GM21528 (cell line): ENCODE measurements around the gene IFI44L.

Source experiments
- ATAC-seq: cut with Tn5 transposase; IDR thresholded peaks from one replicate; pipeline ENCODE4 v1.9.1; 2021; ENCODE audit warnings: mild to moderate bottlenecking, moderate library complexity; ENCODE audit not compliant: unreplicated experiment, low FRiP score

Gene IFI44L

DNA sequence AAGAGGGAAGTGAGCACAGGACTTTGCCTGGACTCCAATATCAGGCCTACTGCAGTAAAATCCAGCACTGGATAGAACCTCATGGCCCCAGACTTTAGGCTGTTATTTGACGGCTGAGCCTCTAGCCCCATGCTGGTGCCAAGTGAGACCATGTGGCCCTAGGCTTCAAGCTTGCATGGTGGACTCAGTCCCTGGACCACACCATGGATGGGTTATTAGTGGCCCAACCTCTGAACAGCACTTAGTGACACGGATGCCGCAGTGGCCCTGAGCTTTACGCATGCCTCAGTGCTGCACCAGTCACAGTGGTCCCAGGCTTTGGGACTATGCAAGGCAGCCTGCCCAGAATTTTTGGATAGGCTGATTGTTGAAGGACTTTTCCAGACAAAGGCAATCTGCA, 13.0 kb downstream of the IFI44L start:
- no peak for ATAC-seq

DNA sequence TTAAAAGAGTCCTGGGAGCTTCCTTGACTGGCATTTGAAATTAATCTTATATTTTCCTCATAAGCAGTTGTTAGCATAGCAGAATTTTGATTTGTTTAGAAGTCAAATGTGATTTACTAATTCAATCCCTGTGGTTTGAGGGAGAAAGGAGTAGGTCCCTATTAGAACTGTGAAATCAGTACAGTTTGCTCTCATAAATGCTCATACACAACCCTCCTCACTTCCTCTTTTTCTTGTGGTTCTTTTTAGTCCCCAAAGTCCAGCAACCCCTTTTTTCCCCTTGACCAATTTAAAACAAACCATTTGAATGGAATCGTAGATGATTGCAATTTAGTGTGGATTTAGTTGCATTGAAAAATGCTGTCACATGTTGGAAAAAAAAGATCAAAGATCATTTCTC, 20.2 kb downstream of the IFI44L start:
- peak; percentile 59 for ATAC-seq

DNA sequence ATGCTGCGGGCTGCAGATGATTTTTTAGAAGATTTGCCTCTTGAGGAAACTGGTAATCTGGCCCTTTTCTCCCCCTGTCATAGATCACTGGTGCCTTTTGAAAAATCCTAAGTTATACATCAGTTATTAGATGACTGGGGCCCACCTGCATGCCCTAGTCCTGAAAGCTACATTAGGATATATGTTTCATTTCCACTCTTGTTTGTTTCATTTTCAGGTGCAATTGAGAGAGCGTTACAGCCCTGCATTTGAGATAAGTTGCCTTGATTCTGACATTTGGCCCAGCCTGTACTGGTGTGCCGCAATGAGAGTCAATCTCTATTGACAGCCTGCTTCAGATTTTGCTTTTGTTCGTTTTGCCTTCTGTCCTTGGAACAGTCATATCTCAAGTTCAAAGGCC, 21.3 kb downstream of the IFI44L start:
- no peak for ATAC-seq

DNA sequence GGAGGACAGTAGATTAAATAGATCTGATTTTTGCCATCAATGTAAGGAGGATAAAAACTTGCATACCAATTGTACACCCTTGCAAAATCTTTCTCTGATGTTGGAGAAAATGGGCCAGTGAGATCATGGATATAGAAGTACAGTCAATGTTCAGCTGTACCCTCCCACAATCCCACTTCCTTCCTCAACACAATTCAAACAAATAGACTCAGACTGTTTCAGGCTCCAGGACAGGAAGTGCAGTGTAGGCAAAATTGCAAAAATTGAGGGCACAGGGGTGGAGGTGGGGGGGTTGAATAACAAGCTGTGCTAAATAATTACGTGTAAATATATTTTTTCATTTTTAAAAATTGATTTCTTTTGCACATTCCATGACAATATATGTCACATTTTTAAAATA, 25.5 kb downstream of the IFI44L start:
- ATAC-seq: no peak

DNA sequence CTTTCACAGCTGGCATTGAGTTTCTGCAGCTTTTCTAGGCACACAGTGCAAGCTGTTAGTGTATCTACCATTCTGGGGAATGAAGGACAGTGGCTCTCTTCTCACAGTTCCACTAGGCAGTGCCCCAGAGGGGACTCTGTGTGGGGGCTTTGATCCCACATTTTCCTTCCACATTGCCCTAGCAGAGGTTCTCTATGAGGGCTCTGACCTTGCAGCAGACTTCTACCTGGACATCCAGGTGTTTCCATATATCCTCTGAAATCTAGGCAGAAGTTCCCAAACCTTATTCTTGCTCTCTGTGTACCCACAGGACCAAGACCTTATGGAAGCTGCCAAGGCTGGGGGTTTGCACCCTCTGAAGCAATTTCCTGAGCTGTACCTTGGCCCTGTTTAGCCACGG, 27.0 kb downstream of the IFI44L start:
- no peak for ATAC-seq

DNA sequence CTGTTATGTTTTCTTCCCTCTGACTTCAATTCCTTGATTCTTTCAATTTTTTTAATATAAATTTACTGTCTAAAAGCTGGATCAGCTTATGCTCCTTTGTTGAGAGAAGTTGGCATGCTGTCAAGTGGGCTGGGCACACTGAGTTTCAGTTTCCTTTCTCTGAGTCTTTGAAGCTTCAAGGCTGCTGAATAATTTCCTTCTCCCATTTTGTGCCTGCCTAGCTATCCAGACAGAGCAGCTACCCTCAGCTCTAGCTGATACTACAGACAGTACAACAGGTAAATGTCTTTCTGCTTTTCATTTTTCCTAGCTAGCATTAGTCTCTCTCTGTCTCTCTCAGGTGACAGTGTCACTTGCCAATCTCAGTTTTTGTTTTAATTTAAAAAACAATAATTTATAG, 29.4 kb downstream of the IFI44L start, which contains the start of gene IFI44:
TSS of gene IFI44 (plus strand) at position 204 of the 400 bp plus-strand sequence. CDS start 365 bp downstream, outside the sequence.
- peak; percentile 87 for ATAC-seq

DNA sequence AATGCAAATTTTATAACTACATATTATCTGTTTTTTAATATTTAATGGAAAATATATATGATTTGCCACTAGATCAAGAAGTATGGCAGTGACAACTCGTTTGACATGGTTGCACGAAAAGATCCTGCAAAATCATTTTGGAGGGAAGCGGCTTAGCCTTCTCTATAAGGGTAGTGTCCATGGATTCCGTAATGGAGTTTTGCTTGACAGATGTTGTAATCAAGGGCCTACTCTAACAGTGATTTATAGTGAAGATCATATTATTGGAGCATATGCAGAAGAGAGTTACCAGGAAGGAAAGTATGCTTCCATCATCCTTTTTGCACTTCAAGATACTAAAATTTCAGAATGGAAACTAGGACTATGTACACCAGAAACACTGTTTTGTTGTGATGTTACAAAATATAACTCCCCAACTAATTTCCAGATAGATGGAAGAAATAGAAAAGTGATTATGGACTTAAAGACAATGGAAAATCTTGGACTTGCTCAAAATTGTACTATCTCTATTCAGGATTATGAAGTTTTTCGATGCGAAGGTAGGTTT, 29.9 kb downstream of the IFI44L start:
- no peak for ATAC-seq

DNA sequence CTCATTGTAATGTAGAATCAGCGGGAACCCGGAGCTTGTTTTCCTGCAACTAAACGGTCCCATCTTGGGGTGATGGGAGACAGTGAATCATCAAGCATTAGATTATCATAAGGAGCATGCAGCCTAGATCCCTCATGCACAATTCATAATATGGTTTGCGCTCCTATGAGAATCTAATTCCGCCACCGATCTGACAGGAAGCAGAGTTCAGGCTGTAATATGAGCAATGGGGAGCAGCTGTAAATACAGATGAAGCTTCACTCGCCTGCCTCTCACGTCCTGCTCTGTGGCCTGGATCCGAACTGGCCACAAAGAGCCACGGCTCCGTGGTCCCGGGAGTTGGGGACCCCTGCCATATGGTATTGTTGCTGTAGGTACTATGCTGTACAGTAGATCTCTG, 31.0 kb downstream of the IFI44L start:
- ATAC-seq: peak; percentile 36

DNA sequence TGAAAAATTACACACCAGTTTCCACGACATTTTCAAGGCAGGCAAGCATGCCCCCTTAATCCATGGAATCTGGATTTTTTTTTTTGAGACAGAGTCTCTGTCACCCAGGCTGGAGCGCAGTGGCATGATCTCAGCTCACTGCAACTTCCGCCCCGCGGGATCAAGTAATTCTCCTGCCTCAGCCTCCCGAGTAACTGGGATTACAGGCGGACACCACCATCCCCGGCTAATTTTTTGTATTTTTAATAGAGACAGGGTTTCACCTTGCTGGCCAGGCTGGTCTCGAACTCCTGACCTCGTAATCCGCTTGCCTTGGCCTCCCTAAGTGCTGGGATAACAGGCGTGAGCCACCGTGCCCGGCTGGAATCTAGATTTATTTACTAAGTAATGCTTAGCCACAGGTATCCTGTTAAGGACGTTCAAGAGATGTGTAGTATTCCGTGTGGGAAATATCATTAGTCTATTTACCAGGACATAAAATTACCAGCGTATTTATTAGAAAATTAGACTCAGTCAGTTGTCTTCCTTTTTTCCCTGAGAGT, 31.8 kb downstream of the IFI44L start:
- ATAC-seq: no peak

DNA sequence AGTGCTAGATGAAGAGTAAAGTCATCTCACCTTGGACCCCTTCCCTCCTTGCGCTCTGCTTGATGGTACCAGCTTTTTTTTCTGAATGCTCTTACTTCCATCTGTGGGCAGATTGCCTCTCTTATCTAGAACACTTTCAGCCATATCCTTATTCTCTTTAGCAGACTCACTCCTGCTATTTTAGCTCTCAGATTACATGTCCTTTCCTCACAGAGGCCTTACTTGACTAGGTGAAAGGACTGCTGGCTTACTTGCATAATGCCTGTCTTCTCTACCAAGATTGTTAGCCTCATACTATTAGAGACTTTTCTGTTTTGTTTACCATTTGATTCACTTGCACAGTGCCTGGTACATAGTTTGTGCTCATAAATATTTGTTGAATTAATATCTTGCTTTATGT, 38.7 kb downstream of the IFI44L start:
- ATAC-seq: no peak

DNA sequence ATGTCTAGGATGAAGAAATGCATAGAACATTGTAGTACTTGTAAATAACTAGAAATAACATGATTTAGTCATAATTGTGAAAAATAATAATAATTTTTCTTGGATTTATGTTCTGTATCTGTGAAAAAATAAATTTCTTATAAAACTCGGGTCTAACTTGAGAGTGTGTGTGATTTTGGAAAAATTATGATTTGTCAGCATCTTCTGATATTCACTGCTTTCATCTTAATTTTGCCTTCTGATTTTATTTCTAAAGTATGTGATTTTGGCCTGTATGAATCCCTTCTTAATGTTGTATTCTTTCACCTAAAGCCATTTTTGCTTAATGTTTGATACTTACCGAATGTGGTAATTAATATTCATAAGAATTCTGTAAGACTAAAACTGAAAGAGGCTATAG, 43.7 kb downstream of the IFI44L start:
- no peak for ATAC-seq

DNA sequence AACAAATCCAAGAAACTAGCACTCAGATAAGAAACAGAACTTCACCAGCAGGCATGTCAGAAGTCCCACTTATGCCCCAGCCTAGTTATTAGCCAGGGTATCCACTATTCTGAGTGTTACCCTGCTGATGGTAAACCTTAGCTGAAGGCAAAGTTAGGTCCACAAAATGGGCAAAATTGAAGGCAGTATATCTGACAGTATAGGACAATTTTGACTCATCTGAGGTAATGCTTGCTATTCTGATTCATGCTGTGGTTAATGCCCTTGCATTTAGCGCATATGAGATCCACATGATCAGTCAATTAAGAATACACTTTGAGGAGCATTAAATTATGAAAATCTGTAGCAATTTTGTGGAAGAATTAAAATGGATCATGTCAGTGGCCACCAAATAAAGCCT, 44.5 kb downstream of the IFI44L start:
- no peak for ATAC-seq

DNA sequence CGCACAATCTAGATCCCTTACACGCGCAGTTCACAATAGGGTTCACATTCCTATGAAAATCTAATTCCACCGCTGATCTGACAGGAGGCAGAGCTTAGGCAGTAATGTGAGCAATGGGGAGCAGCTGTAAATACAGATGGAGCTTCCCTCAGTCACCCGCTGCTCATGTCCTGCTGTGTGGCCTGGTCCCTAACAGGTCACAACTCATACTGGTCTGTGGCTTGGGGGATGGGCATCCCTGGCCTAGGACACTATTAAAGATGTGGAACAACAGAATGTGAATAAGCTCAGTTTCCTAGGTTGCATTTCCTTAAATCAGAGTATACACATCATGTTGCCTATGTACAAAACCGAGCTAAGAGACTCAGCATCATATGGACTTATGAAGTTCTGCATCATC, 45.6 kb downstream of the IFI44L start:
- ATAC-seq: no peak

DNA sequence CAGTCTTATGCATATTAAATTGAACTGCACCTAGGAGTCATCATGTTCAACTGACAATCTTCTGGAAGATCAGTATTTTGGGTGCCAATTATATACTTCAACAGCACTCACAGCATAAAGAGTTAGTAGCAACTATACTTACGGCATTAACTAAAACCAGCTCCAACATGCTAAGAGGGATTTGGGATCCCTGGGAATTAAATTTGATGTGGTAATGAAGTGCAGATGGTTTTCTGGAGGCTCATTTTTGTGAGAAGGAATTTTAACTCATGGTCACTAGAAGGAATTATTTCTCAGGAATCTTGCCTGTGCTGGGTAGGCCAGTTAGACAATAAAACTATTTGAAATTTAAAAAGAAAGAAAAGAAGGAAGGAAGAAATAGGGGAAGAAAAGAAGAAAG, 47.7 kb downstream of the IFI44L start:
- ATAC-seq: no peak

DNA sequence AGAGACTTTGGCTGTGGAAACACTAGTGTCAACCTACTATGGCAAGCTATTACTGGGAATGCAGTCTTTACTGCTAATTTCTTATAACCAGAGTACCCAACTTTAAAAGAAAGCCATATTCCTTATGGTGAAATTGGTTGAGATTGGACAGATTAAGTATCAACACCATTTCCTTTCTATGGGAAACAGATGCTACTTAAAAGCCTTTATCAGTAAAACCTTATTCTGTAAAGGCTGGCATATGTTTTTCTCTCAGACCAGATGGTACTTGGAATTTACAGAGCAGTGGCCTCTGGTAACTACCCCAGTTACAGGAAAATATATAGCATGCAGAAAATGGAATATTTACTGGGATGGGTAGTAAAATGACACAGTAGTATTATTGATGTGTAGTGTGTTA, 48.2 kb downstream of the IFI44L start:
- ATAC-seq: no peak

DNA sequence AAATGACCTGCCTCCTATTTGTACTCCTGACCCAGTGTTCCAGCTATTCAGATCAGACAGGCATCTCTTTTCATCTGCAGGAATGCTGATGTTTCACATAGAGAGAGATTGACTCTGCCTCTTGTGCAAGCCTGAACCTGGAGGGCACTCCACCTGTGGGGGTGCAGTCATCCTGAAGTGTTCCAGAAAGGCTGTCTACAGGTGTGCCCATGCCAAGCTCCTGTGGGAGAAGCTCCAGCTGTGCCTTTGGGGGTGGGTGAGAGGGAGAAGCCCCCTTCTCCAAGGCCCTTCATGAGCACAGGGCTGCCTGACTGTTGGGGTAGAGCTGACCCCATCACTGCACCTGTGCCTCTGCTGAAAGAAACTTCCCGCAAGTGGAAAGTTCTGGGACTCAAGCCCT, 52.2 kb downstream of the IFI44L start:
- ATAC-seq: no peak

DNA sequence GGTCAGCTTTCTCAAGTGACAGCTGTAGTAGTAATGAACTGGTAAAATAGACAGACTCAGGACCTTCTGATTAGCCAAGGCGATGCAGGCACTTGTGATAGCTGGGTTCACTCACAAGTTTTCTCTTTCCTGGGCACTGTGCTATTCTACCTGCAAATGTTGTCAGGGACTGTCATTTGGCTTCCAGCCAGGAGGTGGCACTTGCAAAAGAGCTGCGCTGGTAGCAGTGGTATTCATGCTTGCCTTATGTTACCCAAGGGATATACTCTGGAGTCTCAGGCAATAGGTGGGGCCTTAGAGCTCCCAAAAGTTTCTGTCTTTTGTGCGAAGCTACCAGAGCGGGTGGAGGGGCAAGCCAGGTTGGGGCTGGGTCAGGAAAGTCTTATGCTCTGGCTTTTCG, 52.9 kb downstream of the IFI44L start:
- no peak for ATAC-seq

DNA sequence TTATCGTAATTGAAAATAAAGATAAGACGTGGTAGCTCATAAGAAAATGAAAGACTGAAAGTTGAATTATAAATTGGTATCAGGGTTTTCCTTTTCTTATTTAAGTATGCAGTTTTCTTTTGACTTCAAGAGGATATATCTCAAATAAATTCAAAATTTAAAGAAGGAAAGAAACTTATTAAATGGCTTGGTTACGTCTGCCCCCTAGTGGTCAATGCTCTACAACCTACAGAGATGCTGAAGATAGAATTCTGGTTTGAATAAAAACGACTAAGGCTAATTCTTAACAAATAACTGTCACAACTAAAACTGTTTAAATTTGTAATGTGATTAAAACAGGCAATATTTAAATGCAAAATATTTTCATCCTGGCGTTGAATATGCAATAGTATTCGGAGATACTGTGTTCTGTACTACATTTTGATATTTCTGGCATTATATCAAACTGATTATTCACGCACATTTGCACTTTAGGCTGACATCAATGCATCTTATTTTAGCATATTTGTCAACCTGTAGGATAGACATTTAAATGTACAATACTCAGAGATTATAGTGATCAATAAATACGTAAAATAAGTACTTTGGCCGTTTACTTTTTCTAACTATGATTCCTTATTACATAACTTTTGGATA, 56.2 kb downstream of the IFI44L start:
- ATAC-seq: no peak

DNA sequence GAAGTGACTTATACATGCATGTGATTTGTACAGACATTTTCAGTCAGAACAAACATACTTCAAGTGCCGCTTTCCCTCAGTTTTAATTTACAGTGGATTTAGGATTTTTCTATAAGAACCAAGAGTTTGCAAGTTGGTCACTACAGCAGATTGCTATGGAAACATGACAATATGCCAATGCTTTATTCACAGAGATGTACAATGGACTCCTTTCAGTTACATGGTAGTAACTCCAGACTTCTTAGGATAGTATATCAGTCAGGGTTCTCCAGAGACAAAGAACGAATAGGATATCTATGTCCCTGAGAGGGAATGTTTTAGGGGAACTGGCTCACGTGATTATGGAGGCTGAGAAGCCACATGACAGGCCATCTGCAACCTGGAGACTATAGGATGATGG, 56.7 kb downstream of the IFI44L start:
- ATAC-seq: no peak

DNA sequence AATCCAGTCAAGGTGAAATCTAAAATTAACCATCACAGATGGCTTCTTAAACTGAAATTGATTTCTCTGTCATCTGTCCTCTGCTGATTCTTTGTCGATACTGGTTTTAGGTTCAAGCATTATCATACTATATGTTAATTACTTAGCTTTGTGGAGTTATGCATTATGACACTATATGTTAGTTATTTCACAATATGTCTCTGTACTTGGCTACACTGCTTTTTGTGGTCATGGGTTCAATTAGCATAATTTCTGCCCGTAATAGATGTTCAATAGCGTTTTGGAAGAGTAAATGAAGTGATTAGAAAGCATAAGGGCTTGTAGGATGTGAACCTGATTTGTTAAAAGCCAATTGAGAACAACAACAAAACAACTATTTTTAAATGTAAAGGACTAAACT, 57.5 kb downstream of the IFI44L start:
- no peak for ATAC-seq

DNA sequence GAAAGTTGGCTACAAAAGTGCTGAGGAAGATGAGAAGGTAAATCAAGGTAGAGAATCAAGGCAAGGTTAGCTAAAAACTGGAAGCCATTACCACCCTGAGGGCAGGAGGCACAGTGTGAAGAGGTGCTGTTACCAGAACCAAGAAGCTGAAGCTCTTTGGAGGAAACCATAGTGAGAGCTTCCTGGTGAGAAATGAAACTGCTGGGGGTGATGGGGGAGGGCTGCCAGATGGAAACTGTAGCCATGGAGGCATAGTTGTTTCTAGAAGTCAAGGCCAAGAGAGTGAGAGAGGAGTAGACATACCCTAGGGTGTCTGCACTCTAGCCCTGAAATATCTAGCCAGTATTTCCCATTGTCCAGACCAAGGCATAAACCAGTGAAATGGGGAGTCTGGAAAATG, 58.1 kb downstream of the IFI44L start:
- ATAC-seq: peak; percentile 73

DNA sequence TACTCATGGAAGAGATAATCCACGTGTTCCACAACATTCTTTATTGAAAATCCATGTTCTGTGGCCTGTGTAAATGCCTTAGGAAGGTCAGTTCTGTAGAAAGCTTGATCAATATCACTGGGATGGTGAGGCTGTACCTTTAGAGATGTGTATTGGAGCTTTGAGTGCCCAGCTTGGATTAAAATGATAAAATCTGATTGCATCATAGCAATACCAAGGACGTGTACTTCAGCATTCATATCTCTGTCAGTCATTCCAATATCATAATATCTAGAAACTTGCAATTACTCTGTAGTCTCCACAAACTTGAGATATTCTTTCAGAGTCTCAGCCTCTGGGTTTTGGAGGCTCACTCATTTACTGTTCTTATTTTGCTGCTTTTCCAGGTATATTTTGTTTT, 61.0 kb downstream of the IFI44L start:
- no peak for ATAC-seq
